HepG2 (cell line): ENCODE measurements around the gene CBFA2T2. TPM values are rescaled to one million over a fixed set of nuclear protein-coding genes. Genes with fewer than 3 reads are reported as not detected.

Source experiments
- ARNT ChIP-seq: fragments of 450-650 bp; IDR thresholded peaks from 2 replicates; pipeline ENCODE4 v1.6.1; 2017
- BRD4 ChIP-seq: sonication (generic); formaldehyde crosslinking; IDR thresholded peaks from 2 replicates; pipeline ENCODE4 v1.4.0; 2020; ENCODE audit warnings: missing genetic modification reagents
- FOSL2 ChIP-seq: sonication (generic); formaldehyde crosslinking; IDR thresholded peaks from 2 replicates; pipeline ENCODE4 v1.4.0; 2020; ENCODE audit warnings: missing genetic modification reagents
- HMGXB3 ChIP-seq: sonication (generic); formaldehyde crosslinking; IDR thresholded peaks from 2 replicates; pipeline ENCODE4 v1.4.0; 2020; ENCODE audit warnings: missing genetic modification reagents, borderline replicate concordance
- KDM3A ChIP-seq: IDR thresholded peaks from 2 replicates; pipeline ENCODE4 v1.6.1; 2018; ENCODE audit warnings: low read depth, missing compliant biosample characterization
- ZFP41 ChIP-seq: sonication (generic); formaldehyde crosslinking; IDR thresholded peaks from 2 replicates; pipeline ENCODE4 v1.4.0; 2020; ENCODE audit warnings: mild to moderate bottlenecking, missing genetic modification reagents, borderline replicate concordance
- ZNF18 ChIP-seq: sonication (generic); formaldehyde crosslinking; IDR thresholded peaks from 2 replicates; pipeline ENCODE4 v1.8.0; 2022; ENCODE audit warnings: mild to moderate bottlenecking, missing genetic modification reagents; ENCODE audit not compliant: insufficient replicate concordance
- ZNF543 ChIP-seq: sonication (generic); formaldehyde crosslinking; IDR thresholded peaks from 2 replicates; pipeline ENCODE4 v1.4.0; 2020; ENCODE audit warnings: mild to moderate bottlenecking, missing genetic modification reagents
- ZNF549 ChIP-seq: sonication (generic); formaldehyde crosslinking; IDR thresholded peaks from 2 replicates; pipeline ENCODE4 v1.5.0; 2020; ENCODE audit warnings: missing genetic modification reagents
- ZNF879 ChIP-seq: sonication (generic); formaldehyde crosslinking; IDR thresholded peaks from 2 replicates; pipeline ENCODE4 v1.8.1; 2023; ENCODE audit warnings: missing genetic modification reagents
- polyA plus RNA-seq, 8 experiments: library from polyadenylated mRNA; depleted of rRNA in 3 of 8; stranded (reverse) in 7 of 8; unstranded in 1 of 8; fragments of >200 nt; fragmentation: Illumina TruSeq in 4 of 8; extraction: Trizol in 4 of 8; gene quantifications; 2 replicates each; pipeline versions ENCODE4 v1.2.1 to v1.2.3, GENCODE V29; 2011 to 2016; ENCODE audit warnings: low read depth in 4 of 8, missing spikeins in 1 of 8, mixed read lengths in 1 of 8; ENCODE audit not compliant: insufficient read depth in 1 of 8
- total RNA-seq, 5 experiments: library from RNA; depleted of rRNA; stranded (reverse); fragments of >200 nt; fragmentation: Illumina TruSeq; extraction: Trizol; gene quantifications; 2 replicates each; pipeline ENCODE4 v1.2.3, GENCODE V29; 2016; ENCODE audit warnings: low read depth in 1 of 5
- TF ChIP-seq, protein P1 (sequence below): sonication (generic); formaldehyde crosslinking; IDR thresholded peaks from 2 replicates; pipeline ENCODE4 v1.4.0; 2020; ENCODE audit warnings: missing genetic modification reagents
- TF ChIP-seq, protein P2 (sequence below): sonication (generic); formaldehyde crosslinking; IDR thresholded peaks from 2 replicates; pipeline ENCODE4 v1.4.0; 2020; ENCODE audit warnings: mild to moderate bottlenecking, low read depth, missing genetic modification reagents
- TF ChIP-seq, protein P3 (sequence below): sonication (generic); formaldehyde crosslinking; IDR thresholded peaks from 2 replicates; pipeline ENCODE4 v1.9.0; 2021; ENCODE audit warnings: missing genetic modification reagents, borderline replicate concordance

CBFA2T2 gene
- total and polyA plus RNA-seq, 2 of the 13 experiments (the other 11 are each of a cell fraction or from before 2014, with no cell fraction given) = 6.3 to 21.2 TPM

DNA sequence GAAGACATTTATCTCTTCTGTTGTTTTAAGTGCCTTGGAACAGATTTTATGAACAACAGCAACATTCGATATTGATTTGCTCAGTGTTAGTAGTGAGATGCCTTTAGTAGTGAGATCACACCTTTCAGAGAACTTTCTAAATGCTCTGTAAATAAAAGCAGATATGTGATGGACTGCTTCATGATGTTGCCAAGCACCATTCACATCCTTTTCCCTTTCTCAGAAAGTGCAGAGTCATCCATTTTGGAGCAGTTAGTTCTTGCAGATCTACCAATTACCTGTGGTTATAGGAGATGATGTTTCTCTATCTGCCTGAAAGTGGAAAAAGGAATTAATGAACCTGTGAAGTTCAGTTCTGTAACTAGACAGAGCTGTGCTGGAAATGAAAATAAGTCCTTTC is 27.0 kb downstream of the CBFA2T2 start (continued):
- TF ChIP-seq, protein P1, sequence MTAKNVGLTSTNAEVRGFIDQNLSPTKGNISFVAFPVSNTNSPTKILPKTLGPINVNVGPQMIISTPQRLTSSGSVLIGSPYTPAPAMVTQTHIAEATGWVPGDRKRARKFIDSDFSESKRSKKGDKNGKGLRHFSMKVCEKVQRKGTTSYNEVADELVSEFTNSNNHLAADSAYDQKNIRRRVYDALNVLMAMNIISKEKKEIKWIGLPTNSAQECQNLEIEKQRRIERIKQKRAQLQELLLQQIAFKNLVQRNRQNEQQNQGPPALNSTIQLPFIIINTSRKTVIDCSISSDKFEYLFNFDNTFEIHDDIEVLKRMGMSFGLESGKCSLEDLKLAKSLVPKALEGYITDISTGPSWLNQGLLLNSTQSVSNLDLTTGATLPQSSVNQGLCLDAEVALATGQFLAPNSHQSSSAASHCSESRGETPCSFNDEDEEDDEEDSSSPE (CRISPR knock-in tag) = no peak
- TF ChIP-seq BRD4 (CRISPR knock-in tag) (no peak), ZNF543 (CRISPR knock-in tag) (no peak), ARNT (no peak), FOSL2 (CRISPR knock-in tag) (no peak), KDM3A (CRISPR knock-in tag) (no peak), ZNF549 (CRISPR knock-in tag) (no peak), ZNF18 (CRISPR knock-in tag) (no peak), HMGXB3 (no peak), ZNF879 (CRISPR knock-in tag) (no peak), ZFP41 (CRISPR knock-in tag) (no peak)
- TF ChIP-seq, protein P2, sequence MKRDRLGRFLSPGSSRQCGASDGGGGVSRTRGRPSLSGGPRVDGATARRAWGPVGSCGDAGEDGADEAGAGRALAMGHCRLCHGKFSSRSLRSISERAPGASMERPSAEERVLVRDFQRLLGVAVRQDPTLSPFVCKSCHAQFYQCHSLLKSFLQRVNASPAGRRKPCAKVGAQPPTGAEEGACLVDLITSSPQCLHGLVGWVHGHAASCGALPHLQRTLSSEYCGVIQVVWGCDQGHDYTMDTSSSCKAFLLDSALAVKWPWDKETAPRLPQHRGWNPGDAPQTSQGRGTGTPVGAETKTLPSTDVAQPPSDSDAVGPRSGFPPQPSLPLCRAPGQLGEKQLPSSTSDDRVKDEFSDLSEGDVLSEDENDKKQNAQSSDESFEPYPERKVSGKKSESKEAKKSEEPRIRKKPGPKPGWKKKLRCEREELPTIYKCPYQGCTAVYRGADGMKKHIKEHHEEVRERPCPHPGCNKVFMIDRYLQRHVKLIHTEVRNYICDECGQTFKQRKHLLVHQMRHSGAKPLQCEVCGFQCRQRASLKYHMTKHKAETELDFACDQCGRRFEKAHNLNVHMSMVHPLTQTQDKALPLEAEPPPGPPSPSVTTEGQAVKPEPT (CRISPR knock-in tag) = no peak
- TF ChIP-seq, protein P3, sequence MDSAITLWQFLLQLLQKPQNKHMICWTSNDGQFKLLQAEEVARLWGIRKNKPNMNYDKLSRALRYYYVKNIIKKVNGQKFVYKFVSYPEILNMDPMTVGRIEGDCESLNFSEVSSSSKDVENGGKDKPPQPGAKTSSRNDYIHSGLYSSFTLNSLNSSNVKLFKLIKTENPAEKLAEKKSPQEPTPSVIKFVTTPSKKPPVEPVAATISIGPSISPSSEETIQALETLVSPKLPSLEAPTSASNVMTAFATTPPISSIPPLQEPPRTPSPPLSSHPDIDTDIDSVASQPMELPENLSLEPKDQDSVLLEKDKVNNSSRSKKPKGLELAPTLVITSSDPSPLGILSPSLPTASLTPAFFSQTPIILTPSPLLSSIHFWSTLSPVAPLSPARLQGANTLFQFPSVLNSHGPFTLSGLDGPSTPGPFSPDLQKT (CRISPR knock-in tag) = no peak
- TF ChIP-seq, all 625 proteins: peak for 6
